NCI-H2107 treated with DMSO at 0.1 percent for 48 hours (cell line): ENCODE results near the gene CT83.

ENCODE experiments used
- DNase-seq: peaks from one replicate; lab custom pipeline; 2025; ENCODE audit not compliant: unreplicated experiment; lab: John Stamatoyannopoulos, UW

The CT83 gene, protein sequence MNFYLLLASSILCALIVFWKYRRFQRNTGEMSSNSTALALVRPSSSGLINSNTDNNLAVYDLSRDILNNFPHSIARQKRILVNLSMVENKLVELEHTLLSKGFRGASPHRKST

DNA sequence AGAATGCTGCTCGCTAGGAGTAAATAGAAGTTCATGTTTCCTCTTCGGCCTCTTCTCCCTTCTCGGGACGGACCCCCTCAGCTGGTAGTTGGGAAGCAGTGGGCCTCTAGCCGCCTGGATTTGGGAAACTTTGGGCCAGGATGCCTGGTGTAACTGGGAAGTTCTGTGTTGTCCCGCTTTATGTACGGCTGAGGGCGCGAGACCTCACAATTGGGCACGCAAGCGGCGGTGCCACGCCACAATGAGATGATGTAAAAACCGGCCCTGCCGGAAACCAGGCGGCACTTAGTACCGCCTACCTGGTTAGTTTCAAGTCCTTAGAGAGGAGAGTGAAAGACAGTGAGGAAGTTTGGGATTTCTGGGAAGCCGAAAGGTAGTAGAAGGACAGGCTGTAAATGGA is at the start of gene CT83:
Gene CT83 (minus strand): TSS at position 155 of the 400 bp plus-strand sequence. CDS start 120 bp downstream, at position 35.
- DNase-seq: no peak

DNA sequence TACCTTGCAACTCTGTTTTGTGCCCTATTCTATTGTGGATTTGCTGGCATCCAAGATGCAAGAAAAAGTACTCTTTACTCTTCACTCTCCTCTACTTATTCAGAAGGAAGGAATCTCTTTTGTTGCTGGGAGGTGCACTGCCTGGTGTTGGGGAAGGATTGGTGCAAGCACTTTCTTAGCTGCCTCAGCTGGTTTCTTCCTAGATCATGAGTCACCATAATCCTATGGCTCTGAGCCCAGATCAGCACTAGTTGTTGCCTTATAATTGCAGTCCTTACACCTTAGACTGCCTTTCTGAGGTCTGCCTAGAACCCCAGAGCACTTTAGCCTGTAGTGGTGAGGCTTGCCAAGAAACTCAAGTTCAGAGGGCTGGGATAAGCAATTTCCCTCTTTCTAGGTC is 37.0 kb upstream of the CT83 start:
- no peak for DNase-seq

DNA sequence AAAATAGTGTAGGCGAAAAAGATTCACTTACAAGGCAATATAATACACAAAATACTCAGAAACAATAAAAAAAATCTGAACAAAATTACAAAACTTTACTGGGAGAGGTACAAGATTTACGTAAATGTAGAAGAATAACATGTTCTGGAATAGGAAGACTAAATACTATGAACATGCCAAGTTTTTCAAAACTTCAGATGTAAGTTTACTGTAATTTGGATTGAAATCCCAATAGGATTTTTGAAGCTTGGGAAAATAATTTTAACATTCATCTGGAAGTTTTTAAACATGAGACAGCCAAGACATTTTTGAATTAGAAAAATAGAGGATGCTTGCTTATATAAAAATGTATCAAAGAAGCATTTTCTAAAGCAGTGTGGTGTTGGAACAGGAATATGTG is 30.5 kb upstream of the CT83 start:
- no peak for DNase-seq

DNA sequence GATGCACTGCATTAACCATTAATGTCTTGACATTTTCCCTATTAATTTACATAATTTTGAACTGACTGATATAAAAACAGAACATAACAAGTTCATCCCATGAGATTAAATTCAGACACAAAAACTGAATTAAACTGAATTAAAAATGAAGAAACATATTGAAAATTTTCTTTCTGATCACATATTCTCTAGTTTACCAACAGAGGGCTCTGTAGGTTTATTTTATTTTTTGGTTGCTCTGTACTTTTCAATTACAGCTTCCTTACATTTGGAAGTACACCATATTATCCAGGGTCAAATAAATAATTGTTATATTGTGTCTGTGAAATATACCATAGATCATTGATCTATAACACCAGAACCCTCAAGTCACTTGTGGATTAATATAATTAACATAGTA is 27.3 kb upstream of the CT83 start:
- no peak for DNase-seq

DNA sequence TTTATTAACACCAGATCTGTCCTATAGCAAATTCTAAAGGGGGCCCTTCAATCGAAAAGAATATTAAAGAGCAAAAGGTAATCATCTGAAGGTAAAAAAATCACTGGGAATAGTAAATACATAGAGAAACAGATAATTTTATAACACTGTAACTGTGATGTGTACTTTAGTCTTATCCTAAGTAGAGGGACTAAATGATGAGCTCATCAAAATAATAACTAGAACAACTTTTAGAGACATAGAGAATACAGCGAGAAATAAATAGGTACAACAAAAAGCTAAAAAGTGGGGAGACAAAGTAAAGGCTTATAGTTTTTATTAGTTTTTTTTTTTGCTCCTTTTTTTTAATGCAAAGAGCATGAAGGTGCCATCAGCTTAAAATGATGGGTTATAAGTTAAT is 17.3 kb upstream of the CT83 start:
- DNase-seq: no peak

DNA sequence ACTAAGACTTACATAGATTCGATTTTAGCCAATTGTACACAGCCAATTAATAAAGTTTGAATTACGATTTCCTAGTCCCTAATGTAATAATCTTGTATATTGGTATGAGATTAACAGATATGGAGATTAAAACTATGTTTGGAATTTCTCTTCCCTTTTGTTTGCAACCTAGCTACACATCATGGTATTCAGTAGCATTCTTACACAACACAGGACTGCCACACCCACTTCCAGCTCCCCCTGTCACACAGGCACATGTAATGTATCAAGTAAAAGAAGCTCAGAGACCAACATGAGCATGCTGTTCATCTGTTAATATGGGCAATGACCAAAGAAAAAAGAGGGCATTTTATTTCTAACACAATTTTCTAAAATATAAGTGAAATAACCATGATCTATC is 13.6 kb downstream of the CT83 start:
- no peak for DNase-seq

DNA sequence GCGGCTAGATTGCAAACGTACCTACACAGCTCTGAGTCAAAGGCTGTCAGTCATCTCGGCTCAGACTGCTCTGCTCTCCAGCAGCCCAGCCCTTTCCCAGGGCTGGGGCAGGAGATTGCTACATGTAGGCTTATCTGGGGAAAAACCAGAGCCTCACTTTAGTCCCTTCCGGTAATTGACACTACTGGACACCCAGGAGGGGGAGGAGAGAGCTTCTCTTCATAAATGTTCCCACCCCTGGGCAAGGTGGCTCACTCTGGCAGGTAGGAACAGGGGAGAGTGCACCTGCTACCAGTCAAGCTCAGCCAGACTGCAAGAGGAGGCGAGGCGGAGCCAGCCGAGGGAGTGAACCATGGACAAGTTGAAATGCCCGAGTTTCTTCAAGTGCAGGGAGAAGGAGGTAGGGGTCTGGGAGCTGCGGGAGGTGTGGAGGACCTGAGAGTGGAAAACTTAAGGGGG is 26.4 kb downstream of the CT83 start, which contains the start of gene SLC6A14:
Gene SLC6A14 (plus strand): TSS at position 249 of the 459 bp plus-strand sequence. CDS start 104 bp downstream, at position 353.
- no peak for DNase-seq

DNA sequence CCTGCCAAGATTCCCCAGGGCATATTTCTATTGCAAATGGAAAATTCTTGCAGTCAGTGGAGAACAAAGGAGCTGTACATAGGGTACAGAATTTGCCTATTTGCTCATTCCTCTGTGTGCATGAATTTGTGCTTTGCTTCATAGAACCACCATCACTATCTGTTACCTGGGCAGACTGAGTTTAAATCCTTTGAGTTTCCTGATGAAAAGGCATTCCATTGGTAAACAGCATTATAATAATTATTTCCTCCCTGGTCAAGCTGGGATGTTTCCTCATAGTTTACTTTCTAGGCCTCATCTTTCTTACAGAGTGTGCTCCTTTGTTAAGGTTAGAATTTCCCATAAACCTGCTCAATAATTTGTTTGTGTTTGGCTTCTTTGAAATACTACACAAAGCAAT is 27.2 kb downstream of the CT83 start:
- DNase-seq: no peak

DNA sequence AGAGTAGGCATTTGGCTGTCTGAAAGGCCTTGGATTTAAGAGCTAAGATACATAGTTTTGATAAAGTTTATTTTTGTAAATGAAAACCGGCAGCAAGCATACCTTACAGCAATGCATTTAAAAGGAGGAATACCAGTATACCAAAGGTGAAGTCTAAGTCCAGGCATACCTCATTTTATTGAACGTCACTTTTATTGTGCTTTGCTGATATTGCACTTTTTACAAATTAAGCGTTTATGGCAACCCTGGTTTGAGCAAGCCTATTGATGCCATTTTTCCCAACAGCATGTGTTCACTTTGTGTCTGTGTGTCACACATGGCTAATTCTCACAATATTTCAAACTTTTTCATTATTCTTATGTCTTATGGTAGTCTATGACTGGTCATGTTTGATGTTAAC is 34.8 kb downstream of the CT83 start:
- no peak for DNase-seq

DNA sequence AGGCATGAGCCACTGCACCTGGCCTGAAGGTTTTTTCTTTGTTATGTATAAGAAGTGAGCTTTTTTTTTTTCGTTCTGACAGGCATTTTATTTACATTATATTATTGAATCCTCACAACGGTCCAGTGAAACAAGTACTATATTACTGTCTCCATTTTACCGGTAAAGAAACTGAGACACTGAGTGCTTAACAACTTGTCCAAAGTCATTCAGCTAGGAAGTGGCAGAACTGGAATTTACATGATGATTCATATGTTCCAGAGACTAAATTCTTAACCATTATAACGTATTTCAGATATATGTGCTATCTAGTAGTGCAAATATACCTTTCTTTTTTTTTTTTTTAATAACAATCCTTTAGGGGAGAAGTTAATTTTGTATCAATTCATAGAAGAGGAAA is 44.8 kb downstream of the CT83 start:
- DNase-seq: no peak

DNA sequence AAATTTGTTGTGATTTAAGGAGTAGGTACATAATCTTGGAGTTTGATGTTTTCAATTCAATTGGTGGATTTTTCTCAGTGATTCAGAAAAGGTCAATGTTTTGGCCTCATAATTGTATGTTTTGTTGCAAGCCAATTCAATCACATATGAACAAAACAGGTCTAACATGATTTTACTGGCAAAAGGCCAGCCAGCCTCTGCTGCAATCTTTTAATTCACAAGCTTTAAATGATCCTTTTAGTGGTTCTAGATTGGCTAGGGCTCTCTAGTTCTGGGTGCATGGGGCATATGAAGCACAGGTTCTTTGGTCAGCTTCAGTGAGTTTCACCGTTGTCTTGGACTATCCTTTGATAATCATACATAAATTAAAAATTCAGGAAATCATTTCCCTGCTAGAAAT is 45.6 kb downstream of the CT83 start:
- no peak for DNase-seq

DNA sequence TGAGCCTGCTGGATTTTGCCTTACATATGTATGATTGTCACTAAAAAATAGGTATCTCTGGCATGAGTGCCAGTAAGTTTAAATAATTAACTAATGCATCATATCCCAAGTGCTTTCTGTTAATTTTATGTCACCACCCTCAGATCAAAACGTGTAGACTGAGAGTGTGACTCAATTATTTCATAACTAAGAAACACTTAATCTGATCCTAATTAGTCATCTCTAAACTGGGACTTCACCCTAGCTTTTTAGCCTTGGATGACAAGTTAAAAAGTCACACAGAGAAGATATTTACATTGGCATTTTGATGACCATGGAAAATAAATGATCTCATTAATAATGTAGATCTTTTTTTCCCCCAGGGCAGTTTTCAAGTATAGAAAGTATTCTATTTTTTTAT is 49.5 kb downstream of the CT83 start:
- no peak for DNase-seq
